Measurements from ENCODE around the gene ATG5. TPM values are rescaled to one million over a fixed set of nuclear protein-coding genes. Genes with fewer than 3 reads are reported as not detected.
A peak's percentile ranks its signal among the peaks of the same experiment; 100 is the strongest.

ATG5 gene
- total and polyA plus RNA-seq, 9 of the 15 experiments (the other 6 are each of a cell fraction or from before 2014, with no cell fraction given), result 29.0 to 80.0 (median 53.2) TPM

GRCh38 chr6:106315765-106316374, 9.7 kb downstream of the ATG5 start (continued):
- 0 out of 2 replicates have a peak, but pooled peaks have one; percentile 49 for TF ChIP-seq ZNF644 (tag; IDR thresholded peaks at IDR 0.05; ENCODE audit: low read depth)
- TF ChIP-seq CREM (IDR thresholded peaks at IDR 0.05; ENCODE audit: low read depth), result peak; percentile 25; the same call in 1 of the 2 replicates
- TF ChIP-seq SMARCE1 (IDR thresholded peaks at IDR 0.05), result peak; percentile 78; the same call in 1 of the 2 replicates
- TF ChIP-seq EP300 (IDR thresholded peaks at IDR 0.05; ENCODE audit: low read length), result peak; percentile 79
- TF ChIP-seq KAT7 (CRISPR knock-in tag; IDR thresholded peaks at IDR 0.05; ENCODE audit: borderline replicate concordance), result no peak
- peak; percentile 79; the same call in 1 of the 2 replicates for TF ChIP-seq CTBP1 (IDR thresholded peaks at IDR 0.05; ENCODE audit: borderline replicate concordance)
- TF ChIP-seq LEF1 (IDR thresholded peaks at IDR 0.05), result 0 out of 2 replicates have a peak, but pooled peaks have one; percentile 18
- TF ChIP-seq MLLT1 (IDR thresholded peaks at IDR 0.05), result peak in 1 of 2 experiments; percentile 77; a peak in 1 of 4 replicates
- TF ChIP-seq CREB1 (IDR thresholded peaks at IDR 0.05), result no peak
- TF ChIP-seq CREB1 (CRISPR knock-in tag; IDR thresholded peaks at IDR 0.05), result no peak
- TF ChIP-seq TEAD4 (IDR thresholded peaks at IDR 0.05; ENCODE audit: low read length), result peak; percentile 73; the same call in 1 of the 2 replicates
- TF ChIP-seq TEAD4 (CRISPR knock-in tag; IDR thresholded peaks at IDR 0.05; ENCODE audit: borderline replicate concordance), result no peak
- peak; percentile 96 for TF ChIP-seq MEIS2 (IDR thresholded peaks at IDR 0.05; ENCODE audit: partially characterized antibody)
- TF ChIP-seq DPF2 (IDR thresholded peaks at IDR 0.05), result peak; percentile 80
- TF ChIP-seq C11orf30 (IDR thresholded peaks at IDR 0.05; ENCODE audit: low read depth), result peak; percentile 15; the same call in 1 of the 2 replicates
- TF ChIP-seq SREBF1 (IDR thresholded peaks at IDR 0.05; ENCODE audit: borderline replicate concordance, low read depth, low read length), result no peak
- TF ChIP-seq, protein P1, sequence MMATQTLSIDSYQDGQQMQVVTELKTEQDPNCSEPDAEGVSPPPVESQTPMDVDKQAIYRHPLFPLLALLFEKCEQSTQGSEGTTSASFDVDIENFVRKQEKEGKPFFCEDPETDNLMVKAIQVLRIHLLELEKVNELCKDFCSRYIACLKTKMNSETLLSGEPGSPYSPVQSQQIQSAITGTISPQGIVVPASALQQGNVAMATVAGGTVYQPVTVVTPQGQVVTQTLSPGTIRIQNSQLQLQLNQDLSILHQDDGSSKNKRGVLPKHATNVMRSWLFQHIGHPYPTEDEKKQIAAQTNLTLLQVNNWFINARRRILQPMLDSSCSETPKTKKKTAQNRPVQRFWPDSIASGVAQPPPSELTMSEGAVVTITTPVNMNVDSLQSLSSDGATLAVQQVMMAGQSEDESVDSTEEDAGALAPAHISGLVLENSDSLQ (IDR thresholded peaks at IDR 0.05), result peak; percentile 90
- TF ChIP-seq, protein P2, sequence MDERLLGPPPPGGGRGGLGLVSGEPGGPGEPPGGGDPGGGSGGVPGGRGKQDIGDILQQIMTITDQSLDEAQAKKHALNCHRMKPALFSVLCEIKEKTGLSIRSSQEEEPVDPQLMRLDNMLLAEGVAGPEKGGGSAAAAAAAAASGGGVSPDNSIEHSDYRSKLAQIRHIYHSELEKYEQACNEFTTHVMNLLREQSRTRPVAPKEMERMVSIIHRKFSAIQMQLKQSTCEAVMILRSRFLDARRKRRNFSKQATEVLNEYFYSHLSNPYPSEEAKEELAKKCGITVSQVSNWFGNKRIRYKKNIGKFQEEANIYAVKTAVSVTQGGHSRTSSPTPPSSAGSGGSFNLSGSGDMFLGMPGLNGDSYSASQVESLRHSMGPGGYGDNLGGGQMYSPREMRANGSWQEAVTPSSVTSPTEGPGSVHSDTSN (CRISPR knock-in tag; IDR thresholded peaks at IDR 0.05; ENCODE audit: low read depth), result no peak
- TF ChIP-seq, protein P2 (tag; conservative IDR thresholded peaks at IDR 0.05; ENCODE audit: low read depth), result peak; percentile 84
- no peak for TF ChIP-seq PPARD (CRISPR knock-in tag; IDR thresholded peaks at IDR 0.05)
- 0 out of 2 replicates have a peak, but pooled peaks have one; percentile 19 for TF ChIP-seq CHAMP1 (IDR thresholded peaks at IDR 0.05)
- peak; percentile 70 for TF ChIP-seq CBFA2T3 (IDR thresholded peaks at IDR 0.05)
- TF ChIP-seq RCOR1 (IDR thresholded peaks at IDR 0.05; ENCODE audit: borderline replicate concordance in 1 of 2, low read depth in 2 of 2, low read length in 2 of 2), result peak in 1 of 2 experiments; percentile 83; a peak in 2 of 4 replicates

All from K562 (cell line).